ENCODE data around the gene FAM47E.

DNA sequence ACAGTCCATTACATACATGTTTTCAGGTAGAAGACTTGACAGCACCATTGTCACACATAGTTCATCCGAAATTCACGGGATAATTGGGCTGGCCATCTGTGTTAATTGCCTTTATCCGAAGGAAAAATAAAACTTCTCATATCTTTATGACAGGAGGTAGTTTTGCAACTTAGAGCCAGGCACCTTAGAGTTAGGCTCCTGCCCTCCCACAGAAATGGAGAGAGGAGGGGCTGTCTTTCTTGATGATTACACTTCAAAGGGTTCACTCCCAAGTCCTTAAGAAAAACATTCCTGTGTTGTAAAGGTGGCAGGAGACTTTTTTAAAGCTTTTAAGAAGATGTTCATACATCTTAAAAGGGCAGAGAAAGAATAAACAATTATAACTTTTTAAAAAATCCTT lies 27.4 kb upstream of the FAM47E start:
- TF ChIP-seq, protein P1, sequence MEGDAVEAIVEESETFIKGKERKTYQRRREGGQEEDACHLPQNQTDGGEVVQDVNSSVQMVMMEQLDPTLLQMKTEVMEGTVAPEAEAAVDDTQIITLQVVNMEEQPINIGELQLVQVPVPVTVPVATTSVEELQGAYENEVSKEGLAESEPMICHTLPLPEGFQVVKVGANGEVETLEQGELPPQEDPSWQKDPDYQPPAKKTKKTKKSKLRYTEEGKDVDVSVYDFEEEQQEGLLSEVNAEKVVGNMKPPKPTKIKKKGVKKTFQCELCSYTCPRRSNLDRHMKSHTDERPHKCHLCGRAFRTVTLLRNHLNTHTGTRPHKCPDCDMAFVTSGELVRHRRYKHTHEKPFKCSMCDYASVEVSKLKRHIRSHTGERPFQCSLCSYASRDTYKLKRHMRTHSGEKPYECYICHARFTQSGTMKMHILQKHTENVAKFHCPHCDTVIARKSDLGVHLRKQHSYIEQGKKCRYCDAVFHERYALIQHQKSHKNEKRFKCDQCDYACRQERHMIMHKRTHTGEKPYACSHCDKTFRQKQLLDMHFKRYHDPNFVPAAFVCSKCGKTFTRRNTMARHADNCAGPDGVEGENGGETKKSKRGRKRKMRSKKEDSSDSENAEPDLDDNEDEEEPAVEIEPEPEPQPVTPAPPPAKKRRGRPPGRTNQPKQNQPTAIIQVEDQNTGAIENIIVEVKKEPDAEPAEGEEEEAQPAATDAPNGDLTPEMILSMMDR (IDR thresholded peaks at IDR 0.05; ENCODE audit: borderline replicate concordance, extremely low read depth, low read length, poor library complexity, severe bottlenecking): no peak
- TF ChIP-seq EZH2 (IDR thresholded peaks at IDR 0.05; ENCODE audit: borderline replicate concordance, low read depth, low read length, severe bottlenecking): no peak

Measured in DND-41 (cell line).